ENCODE data around the gene GPATCH3. TPM values are rescaled to one million over a fixed set of nuclear protein-coding genes. Genes with fewer than 3 reads are reported as not detected.
A peak's percentile ranks its signal among the peaks of the same experiment; 100 is the strongest.

The GPATCH3 gene
- total RNA-seq, 4 donors from 2014 or later: 9.7 to 23.5 (median 13.0) TPM

DNA sequence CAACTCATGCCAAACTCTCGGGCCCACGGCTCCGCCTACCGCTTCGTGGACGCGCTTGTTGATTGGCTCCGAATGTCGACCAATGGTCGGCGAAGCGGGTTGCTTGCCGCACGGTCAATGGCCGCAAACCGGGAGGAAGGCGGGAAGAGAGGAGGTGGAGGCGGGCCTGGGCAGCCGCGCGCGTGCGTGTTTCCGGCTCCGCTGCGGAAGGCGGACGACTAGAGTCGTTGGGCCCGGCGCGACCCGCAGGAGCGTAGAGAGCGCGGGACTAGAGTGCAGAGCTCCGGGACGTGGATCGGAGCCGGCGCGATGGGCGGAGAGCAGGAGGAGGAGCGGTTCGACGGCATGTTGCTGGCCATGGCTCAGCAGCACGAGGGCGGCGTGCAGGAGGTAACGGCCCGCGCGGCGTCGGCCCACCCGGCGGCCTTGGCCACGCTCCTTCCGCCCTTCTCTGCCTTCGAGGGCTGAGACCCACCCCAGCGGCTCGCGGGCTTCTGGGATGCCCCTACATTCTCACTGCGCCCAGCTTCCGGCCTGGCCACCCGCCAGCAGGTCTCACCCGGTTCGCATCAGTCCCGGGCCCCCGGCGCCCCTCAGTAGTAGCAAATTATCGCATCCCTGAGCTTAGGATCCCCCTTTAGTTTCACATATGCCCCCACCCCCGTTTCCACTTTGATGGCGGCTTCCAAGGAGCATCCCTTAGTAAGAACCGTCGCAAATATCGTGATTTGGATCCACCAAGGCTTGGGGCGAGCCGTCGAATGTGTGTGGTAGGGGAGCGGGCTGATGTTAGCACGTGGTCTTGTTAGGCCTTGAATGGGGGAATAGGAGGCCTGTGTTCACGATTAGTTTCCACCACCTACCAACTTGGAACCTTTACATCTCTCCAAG is 21.5 kb upstream of the GPATCH3 start, which contains the start of gene NUDC:
Gene NUDC (plus strand): TSS at position 204 of the 891 bp plus-strand sequence. CDS start 106 bp downstream, at position 310.
- peak; percentile 96 to 99 for DNase-seq (ENCODE audit: low spot score in 2 of 2)
- intact Hi-C loops (cut with DNase I; ENCODE audit: low total_unique reads): no loop called here
- TF ChIP-seq POLR2A (IDR thresholded peaks at IDR 0.05): peak in 1 of 2 donors; percentile 56
- TF ChIP-seq, protein P1, sequence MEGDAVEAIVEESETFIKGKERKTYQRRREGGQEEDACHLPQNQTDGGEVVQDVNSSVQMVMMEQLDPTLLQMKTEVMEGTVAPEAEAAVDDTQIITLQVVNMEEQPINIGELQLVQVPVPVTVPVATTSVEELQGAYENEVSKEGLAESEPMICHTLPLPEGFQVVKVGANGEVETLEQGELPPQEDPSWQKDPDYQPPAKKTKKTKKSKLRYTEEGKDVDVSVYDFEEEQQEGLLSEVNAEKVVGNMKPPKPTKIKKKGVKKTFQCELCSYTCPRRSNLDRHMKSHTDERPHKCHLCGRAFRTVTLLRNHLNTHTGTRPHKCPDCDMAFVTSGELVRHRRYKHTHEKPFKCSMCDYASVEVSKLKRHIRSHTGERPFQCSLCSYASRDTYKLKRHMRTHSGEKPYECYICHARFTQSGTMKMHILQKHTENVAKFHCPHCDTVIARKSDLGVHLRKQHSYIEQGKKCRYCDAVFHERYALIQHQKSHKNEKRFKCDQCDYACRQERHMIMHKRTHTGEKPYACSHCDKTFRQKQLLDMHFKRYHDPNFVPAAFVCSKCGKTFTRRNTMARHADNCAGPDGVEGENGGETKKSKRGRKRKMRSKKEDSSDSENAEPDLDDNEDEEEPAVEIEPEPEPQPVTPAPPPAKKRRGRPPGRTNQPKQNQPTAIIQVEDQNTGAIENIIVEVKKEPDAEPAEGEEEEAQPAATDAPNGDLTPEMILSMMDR (IDR thresholded peaks at IDR 0.05): no peak
- WGBS, 2 donors: 0 to 1% methylated on average over 48 to 58 of the region's 83 CpGs
- peak within 1 kb of the TSS; percentile 96 for H3K4me3 ChIP-seq (ENCODE audit: low read depth, poor library complexity, severe bottlenecking)

DNA sequence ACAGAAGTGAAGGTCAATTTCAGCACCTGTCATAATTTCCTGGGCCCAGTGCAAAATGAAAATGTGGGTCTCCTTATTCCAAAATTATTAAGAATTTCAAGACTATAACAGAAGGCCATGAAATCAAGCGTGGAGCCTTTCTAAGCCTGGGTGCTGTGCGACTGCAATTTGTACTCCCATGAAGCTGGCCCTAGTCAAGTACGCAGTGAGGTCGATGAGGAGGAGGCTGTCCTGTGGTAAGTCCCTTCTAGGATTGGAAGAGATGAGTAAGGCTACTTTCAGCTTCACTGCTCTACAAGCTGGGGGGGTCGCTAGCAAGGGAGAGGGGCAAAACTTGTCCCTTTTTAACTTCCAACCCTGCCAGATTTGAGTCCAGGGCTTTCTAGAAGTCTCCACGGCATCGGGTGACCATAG is 20.9 kb upstream of the GPATCH3 start:
- no peak for DNase-seq (ENCODE audit: low spot score in 2 of 2)
- no peak for TF ChIP-seq POLR2A (IDR thresholded peaks at IDR 0.05)
- TF ChIP-seq, protein P1 (IDR thresholded peaks at IDR 0.05): no peak
- WGBS, 2 donors: 5% methylated on average over 7 of the region's 7 CpGs
- intact Hi-C loops (cut with DNase I; ENCODE audit: low total_unique reads): no loop called here
- peak overlapping the region; percentile 96 for H3K4me3 ChIP-seq (ENCODE audit: low read depth, poor library complexity, severe bottlenecking)

DNA sequence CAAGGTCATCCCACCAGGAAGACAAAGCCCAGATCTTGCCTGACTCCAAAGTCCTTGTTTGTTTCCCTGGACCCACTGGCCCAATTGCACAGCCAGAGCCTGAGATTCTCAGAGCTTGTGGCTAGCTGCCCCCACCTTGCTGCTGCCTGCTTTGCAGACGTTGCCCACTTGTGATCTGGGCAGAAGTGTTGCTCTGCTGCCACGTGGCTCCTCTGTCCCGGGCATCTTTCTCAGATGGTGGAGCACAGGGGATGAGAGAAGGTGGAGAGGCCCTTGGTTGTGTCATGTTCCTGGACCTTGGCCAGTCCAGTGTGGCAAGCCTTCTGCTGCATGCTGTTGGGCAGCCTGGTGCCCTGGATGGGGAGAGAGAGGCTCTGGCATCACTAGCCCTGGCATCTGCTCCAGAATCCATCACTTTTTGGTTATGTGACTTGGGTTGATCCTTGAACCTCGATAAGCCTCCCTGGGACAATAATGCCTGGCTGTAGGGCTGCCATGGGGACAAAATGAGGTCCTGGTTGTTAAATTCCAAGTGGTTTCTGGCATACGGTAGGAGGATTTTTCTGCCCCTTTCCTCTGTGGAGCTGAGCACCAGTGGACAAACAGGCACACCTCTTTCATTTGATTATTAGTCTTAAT is 15.1 kb upstream of the GPATCH3 start:
- TF ChIP-seq, protein P1 (IDR thresholded peaks at IDR 0.05): no peak
- no peak for TF ChIP-seq POLR2A (IDR thresholded peaks at IDR 0.05)
- no peak overlapping the region for H3K4me3 ChIP-seq (ENCODE audit: low read depth, poor library complexity, severe bottlenecking)
- no peak for DNase-seq (ENCODE audit: low spot score in 2 of 2)
- 71 to 77% methylated on average over 5 of the region's 5 CpGs for WGBS, 2 donors
- intact Hi-C loops (cut with DNase I; ENCODE audit: low total_unique reads): no loop called here

DNA sequence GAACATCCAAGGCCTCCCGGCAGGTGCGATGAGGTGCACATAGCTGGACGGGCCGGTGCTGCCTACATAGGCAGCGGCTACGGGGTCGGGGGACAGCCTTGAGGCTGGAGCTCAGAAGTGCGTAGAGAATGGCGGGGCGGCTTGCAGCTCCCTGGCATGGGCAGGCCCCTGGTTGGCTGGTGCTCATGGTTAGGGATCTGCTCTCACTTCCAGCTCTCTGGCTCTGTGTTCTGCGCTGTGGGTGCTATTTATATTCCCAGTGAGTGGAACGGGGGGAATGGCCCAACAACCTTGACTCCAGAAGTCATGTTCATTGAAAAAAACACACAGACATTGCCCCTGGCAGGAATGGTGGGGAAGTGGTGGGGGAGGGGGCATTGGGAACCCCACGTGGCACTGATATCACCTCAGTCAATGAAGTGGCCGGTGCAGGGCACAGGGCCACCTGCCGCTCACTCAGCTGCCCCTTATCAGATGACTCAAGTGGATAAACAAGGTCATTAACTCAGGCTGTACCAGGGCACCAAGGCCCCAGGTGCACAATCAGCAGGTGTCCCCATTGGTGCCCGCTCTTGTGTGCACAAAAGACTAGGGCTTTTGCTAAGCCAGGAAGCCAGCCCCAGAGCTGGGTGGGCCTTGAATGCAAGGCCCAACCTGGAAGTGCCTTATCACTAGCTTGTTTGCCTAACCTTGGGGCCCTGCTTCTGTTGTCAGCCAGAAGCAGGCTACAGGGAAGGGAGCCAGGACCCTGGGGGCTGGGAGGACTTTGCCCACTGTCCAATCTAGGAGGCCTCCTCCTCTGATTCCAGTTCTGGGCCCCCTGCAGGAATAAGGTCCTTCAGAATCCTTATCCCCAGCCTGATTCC is 13.7 kb upstream of the GPATCH3 start, which contains the start of gene NR0B2:
Gene NR0B2 (minus strand): TSS at position 222 of the 866 bp plus-strand sequence. CDS start 35 bp downstream, at position 187.
- intact Hi-C loops (cut with DNase I; ENCODE audit: low total_unique reads): no loop called here
- WGBS, 2 donors: 79 to 88% methylated on average over 10 to 15 of the region's 16 CpGs
- no peak within 1 kb of the TSS for H3K4me3 ChIP-seq (ENCODE audit: low read depth, poor library complexity, severe bottlenecking)
- no peak for DNase-seq (ENCODE audit: low spot score in 2 of 2)
- TF ChIP-seq, protein P1 (IDR thresholded peaks at IDR 0.05): peak in 1 of 3 donors; percentile 31
- TF ChIP-seq POLR2A (IDR thresholded peaks at IDR 0.05): no peak

DNA sequence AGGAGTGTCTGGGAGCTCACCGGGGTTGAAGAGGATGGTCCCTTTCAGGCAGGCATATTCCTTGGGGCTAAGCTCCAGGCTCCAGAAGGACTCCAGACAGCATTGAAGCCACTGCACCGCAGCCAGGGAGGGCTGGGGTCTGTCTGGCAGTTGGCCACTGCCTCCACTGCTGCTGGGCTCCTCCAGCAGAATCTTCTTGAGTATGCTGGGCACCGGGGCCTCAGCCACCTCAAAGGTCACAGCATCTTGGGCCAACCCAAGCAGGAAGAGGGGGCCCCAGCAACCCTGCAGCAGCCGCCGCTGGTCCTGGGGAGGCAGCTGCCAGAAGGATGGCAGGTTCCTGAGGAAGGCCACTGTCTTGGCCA is 13.1 kb upstream of the GPATCH3 start:
- 68 to 78% methylated on average over 3 to 5 of the region's 5 CpGs for WGBS, 2 donors
- H3K4me3 ChIP-seq (ENCODE audit: low read depth, poor library complexity, severe bottlenecking): no peak overlapping the region
- no peak for TF ChIP-seq POLR2A (IDR thresholded peaks at IDR 0.05)
- TF ChIP-seq, protein P1 (IDR thresholded peaks at IDR 0.05): no peak
- intact Hi-C loops (cut with DNase I; ENCODE audit: low total_unique reads): no loop called here
- DNase-seq (ENCODE audit: low spot score in 2 of 2): no peak

Measured in lower leg skin (tissue), 4 donors.